Neural progenitor cell (in vitro differentiated cells): ENCODE measurements around the gene RWDD3. TPM values are rescaled to one million over a fixed set of nuclear protein-coding genes. Genes with fewer than 3 reads are reported as not detected.

Experiments
- DNase-seq: peaks from one replicate; pipeline ENCODE4 v3.0.0-alpha.2; 2016; ENCODE audit warnings: low spot score
- H2AFZ ChIP-seq: fragments of 200-600 bp; sonication (generic); replicated peaks from 2 replicates; pipeline ENCODE4 v1.6.1; 2016; ENCODE audit warnings: antibody characterized with exemption
- H3F3A ChIP-seq: fragments of 200-600 bp; sonication (generic); 2 replicates; pipeline ENCODE4 v1.6.1; 2016; ENCODE audit warnings: antibody characterized with exemption, low read depth
- H3K27ac ChIP-seq: fragments of 200-600 bp; sonication (generic); 2 replicates; pipeline ENCODE4 v1.5.1; 2016; ENCODE audit warnings: mild to moderate bottlenecking
- H3K27me3 ChIP-seq: fragments of 200-600 bp; sonication (generic); 2 replicates; pipeline ENCODE4 v1.6.1; 2016; ENCODE audit warnings: mild to moderate bottlenecking, moderate library complexity
- H3K36me3 ChIP-seq: fragments of 200-600 bp; sonication (generic); 2 replicates; pipeline ENCODE4 v1.5.1; 2016
- H3K4me1 ChIP-seq: fragments of 200-600 bp; sonication (generic); 2 replicates; pipeline ENCODE4 v1.6.1; 2016; ENCODE audit warnings: mixed run types
- H3K4me2 ChIP-seq: fragments of 200-600 bp; sonication (generic); 2 replicates; pipeline ENCODE4 v1.6.1; 2016
- H3K4me3 ChIP-seq: fragments of 200-600 bp; sonication (generic); 2 replicates; pipeline ENCODE4 v1.5.1; 2016
- H3K79me2 ChIP-seq: fragments of 200-600 bp; sonication (generic); 2 replicates; pipeline ENCODE4 v1.6.1; 2016; ENCODE audit warnings: low read depth
- H3K9ac ChIP-seq: fragments of 200-600 bp; sonication (generic); 2 replicates; pipeline ENCODE4 v1.6.1; 2016
- H3K9me3 ChIP-seq: fragments of 200-600 bp; sonication (generic); 2 replicates; pipeline ENCODE4 v1.5.1; 2016; ENCODE audit warnings: low read depth
- H4K20me1 ChIP-seq: fragments of 200-600 bp; sonication (generic); 2 replicates; pipeline ENCODE4 v1.6.1; 2016; ENCODE audit warnings: low read depth
- H3K27ac Mint-ChIP-seq: 3 replicates; pipeline ENCODE4 v1.8.0; 2021; ENCODE audit warnings: mixed read lengths
- H3K27me3 Mint-ChIP-seq: 2 replicates; pipeline ENCODE4 v1.8.0; 2022; ENCODE audit warnings: low read depth, mild to moderate bottlenecking, inconsistent platforms, moderate library complexity, mixed read lengths; ENCODE audit not compliant: insufficient read depth
- H3K36me3 Mint-ChIP-seq: 3 replicates; pipeline ENCODE4 v1.8.0; 2021; ENCODE audit warnings: mixed read lengths
- H3K4me1 Mint-ChIP-seq: 3 replicates; pipeline ENCODE4 v1.8.0; 2021; ENCODE audit warnings: mixed read lengths
- H3K4me3 Mint-ChIP-seq: 3 replicates; pipeline ENCODE4 v1.8.0; 2021; ENCODE audit warnings: mild to moderate bottlenecking, moderate library complexity, mixed read lengths
- H3K9me3 Mint-ChIP-seq: 3 replicates; pipeline ENCODE4 v1.8.0; 2020; ENCODE audit warnings: mixed read lengths
- EZH2 ChIP-seq: fragments of 200-600 bp; sonication (generic); IDR thresholded peaks from 2 replicates; pipeline ENCODE4 v1.6.1; 2017; ENCODE audit warnings: antibody characterized with exemption, mild to moderate bottlenecking, moderate library complexity
- EZH2phosphoT487 ChIP-seq: fragments of 200-600 bp; sonication (generic); IDR thresholded peaks from 2 replicates; pipeline ENCODE4 v1.6.1; 2017; ENCODE audit warnings: antibody characterized with exemption
- total RNA-seq: library from RNA; depleted of rRNA; stranded (reverse); fragments of >200 nt; gene quantifications from 2 replicates; pipeline ENCODE4 v1.2.3, GENCODE V29; 2015; ENCODE audit warnings: low replicate concordance
- TF ChIP-seq, protein P1 (sequence below): fragments of 200-600 bp; sonication (generic); IDR thresholded peaks from 2 replicates; pipeline ENCODE4 v1.5.1; 2017; ENCODE audit warnings: antibody characterized with exemption, mild to moderate bottlenecking

Gene RWDD3
- total RNA-seq, 1 donor from 2014 or later, result 32.2 TPM

DNA sequence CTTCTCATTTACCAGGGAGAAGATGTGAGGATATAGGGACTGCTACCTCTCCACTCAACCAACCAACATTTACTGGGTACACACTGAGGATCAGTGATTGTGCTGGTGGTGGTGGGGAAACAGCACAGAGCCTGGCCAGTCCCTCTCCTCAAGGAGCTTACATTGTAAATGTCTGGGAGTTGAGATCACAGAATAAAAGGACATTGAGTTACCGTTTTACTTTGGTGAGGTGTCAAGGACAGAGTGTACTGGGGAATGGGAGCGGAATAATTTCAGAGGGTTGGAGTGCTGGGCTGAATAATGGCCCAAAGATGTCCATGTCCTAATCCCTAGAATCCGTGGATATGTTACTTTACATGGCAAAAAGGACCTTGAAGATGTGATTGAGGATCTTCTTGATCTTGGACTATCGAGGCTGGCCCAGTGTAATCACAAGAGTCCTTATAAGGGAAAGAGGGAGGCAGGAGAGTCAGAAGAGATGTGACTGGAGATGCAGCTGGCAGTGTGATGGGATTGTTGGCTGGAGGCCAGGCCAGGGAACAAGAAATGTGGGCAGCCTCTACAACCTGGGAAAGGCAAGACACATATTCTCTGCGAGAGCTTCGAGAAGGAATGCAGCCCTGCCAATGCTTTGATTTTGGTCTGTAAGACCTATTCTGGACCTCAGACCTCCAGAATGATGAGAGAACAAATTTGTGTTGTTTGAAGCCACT lies 26.6 kb upstream of the RWDD3 start:
- Mint-ChIP-seq H3K27ac (no peak overlapping the region), H3K4me1 (no peaks in the 10 kb centered on the region), H3K27me3 (no peaks in the 10 kb centered on the region), H3K4me3 (no peak overlapping the region), H3K9me3 (peaks cover 2% of the 10 kb centered on the region), H3K36me3 (no peaks in the 10 kb centered on the region)
- Histone ChIP-seq H3K4me3 (no peak overlapping the region), H3F3A (no peaks in the 10 kb centered on the region), H2AFZ (no peak overlapping the region), H4K20me1 (no peaks in the 10 kb centered on the region), H3K4me2 (no peak overlapping the region), H3K36me3 (no peaks in the 10 kb centered on the region), H3K27ac (no peak overlapping the region), H3K79me2 (no peaks in the 10 kb centered on the region), H3K27me3 (no peaks in the 10 kb centered on the region), H3K4me1 (no peaks in the 10 kb centered on the region), H3K9me3 (no peaks in the 10 kb centered on the region), H3K9ac (no peak overlapping the region)
- no peak for DNase-seq
- no peak for TF ChIP-seq EZH2
- no peak for TF ChIP-seq EZH2phosphoT487
- TF ChIP-seq, protein P1, sequence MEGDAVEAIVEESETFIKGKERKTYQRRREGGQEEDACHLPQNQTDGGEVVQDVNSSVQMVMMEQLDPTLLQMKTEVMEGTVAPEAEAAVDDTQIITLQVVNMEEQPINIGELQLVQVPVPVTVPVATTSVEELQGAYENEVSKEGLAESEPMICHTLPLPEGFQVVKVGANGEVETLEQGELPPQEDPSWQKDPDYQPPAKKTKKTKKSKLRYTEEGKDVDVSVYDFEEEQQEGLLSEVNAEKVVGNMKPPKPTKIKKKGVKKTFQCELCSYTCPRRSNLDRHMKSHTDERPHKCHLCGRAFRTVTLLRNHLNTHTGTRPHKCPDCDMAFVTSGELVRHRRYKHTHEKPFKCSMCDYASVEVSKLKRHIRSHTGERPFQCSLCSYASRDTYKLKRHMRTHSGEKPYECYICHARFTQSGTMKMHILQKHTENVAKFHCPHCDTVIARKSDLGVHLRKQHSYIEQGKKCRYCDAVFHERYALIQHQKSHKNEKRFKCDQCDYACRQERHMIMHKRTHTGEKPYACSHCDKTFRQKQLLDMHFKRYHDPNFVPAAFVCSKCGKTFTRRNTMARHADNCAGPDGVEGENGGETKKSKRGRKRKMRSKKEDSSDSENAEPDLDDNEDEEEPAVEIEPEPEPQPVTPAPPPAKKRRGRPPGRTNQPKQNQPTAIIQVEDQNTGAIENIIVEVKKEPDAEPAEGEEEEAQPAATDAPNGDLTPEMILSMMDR, result no peak

GRCh38 chr1:95208876-95209275 lies 25.1 kb upstream of the RWDD3 start:
- H3K9me3 ChIP-seq, result no peaks in the 10 kb centered on the region
- no peak overlapping the region for H2AFZ ChIP-seq
- H4K20me1 ChIP-seq, result no peaks in the 10 kb centered on the region
- Mint-ChIP-seq H3K27ac (no peak overlapping the region), H3K4me1 (no peaks in the 10 kb centered on the region), H3K36me3 (no peaks in the 10 kb centered on the region), H3K4me3 (no peak overlapping the region), H3K9me3 (peaks cover 6% of the 10 kb centered on the region), H3K27me3 (no peaks in the 10 kb centered on the region)
- H3K4me1 ChIP-seq, result no peaks in the 10 kb centered on the region
- no peak overlapping the region for H3K27ac ChIP-seq
- no peak overlapping the region for H3K4me3 ChIP-seq
- H3K27me3 ChIP-seq, result no peaks in the 10 kb centered on the region
- no peak overlapping the region for H3K4me2 ChIP-seq
- H3K36me3 ChIP-seq, result no peaks in the 10 kb centered on the region
- no peaks in the 10 kb centered on the region for H3F3A ChIP-seq
- H3K79me2 ChIP-seq, result no peaks in the 10 kb centered on the region
- no peak for DNase-seq
- TF ChIP-seq, protein P1, result no peak
- TF ChIP-seq EZH2phosphoT487 (no peak), EZH2 (no peak)
- no peak overlapping the region for H3K9ac ChIP-seq

DNA sequence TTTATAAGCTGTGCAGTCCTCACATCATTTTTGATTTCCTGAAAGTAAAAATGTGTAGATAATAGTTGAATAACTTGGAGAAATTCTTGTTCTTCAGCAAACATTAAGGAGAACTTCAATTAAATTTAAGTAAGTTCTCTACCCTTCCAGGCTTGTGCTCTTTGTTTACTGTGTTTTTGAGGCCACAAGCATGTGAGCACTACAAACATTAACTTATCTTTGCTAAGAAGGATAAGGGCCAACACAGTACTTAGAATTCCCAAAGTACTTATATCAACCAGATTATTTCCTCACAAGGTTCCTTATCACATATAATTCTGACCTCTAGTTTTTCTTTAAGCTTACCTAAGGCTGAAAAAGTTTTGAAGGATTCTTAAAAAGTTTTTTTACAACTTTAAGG lies 24.7 kb upstream of the RWDD3 start:
- Mint-ChIP-seq H3K4me1 (no peaks in the 10 kb centered on the region), H3K27ac (no peak overlapping the region)

DNA sequence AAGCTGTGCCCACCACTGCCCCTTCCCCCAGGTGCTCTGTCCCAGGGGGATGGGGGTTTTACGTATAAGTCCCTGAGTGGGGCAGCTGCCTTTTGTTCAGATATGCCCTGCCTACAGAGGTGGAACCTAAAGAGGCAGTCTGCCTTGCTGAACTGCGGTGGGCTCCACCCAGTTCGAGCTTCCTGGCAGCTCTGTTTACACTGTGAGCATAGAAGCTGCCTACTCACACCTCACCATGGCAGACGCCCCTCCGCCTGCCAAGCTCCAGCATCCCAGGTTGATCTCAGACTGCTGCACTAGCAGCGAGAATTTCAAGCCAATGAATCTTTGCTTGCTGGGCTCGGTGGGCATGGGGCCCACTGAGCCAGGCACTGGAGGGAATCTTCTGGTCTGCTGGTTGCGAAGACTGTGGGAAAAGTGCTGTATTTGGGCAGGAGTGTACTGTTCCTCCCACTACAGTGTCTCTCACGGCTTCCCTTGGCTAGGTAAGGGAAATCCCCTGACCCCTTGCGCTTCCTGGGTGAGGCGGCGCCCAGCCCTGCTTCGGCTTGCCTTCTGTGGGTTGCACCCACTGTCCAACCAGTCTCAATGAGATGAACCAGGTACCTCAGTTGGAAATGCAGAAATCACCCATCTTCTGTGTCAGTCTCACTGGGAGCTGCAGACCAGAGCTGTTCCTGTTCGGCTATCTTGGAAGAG lies 17.6 kb upstream of the RWDD3 start:
- DNase-seq, result no peak
- Histone ChIP-seq H3K27ac (no peak overlapping the region), H3F3A (no peaks in the 10 kb centered on the region), H3K79me2 (no peaks in the 10 kb centered on the region), H3K36me3 (no peaks in the 10 kb centered on the region), H3K9ac (no peak overlapping the region), H4K20me1 (no peaks in the 10 kb centered on the region), H3K4me1 (no peaks in the 10 kb centered on the region), H3K4me3 (no peak overlapping the region), H3K4me2 (no peak overlapping the region), H2AFZ (no peak overlapping the region), H3K9me3 (no peaks in the 10 kb centered on the region), H3K27me3 (no peaks in the 10 kb centered on the region)
- Mint-ChIP-seq H3K36me3 (no peaks in the 10 kb centered on the region), H3K27me3 (no peaks in the 10 kb centered on the region), H3K27ac (no peak overlapping the region), H3K9me3 (peaks cover 4% of the 10 kb centered on the region), H3K4me1 (no peaks in the 10 kb centered on the region), H3K4me3 (no peak overlapping the region)
- TF ChIP-seq EZH2phosphoT487 (no peak), EZH2 (no peak)
- TF ChIP-seq, protein P1, result no peak

More for the DNA sequence above, 24.7 kb upstream of the RWDD3 start:
- no peak overlapping the region for H3K4me3 ChIP-seq
- no peaks in the 10 kb centered on the region for H3K4me1 ChIP-seq
- no peaks in the 10 kb centered on the region for H3K36me3 ChIP-seq
- DNase-seq, result no peak
- no peaks in the 10 kb centered on the region for H3K79me2 ChIP-seq
- no peak overlapping the region for H3K4me3 Mint-ChIP-seq
- H3K9me3 Mint-ChIP-seq, result peaks cover 6% of the 10 kb centered on the region
- H3K9ac ChIP-seq, result no peak overlapping the region
- H2AFZ ChIP-seq, result no peak overlapping the region
- no peak for TF ChIP-seq EZH2
- no peaks in the 10 kb centered on the region for H3K9me3 ChIP-seq
- H3F3A ChIP-seq, result no peaks in the 10 kb centered on the region
- H3K4me2 ChIP-seq, result no peak overlapping the region
- H4K20me1 ChIP-seq, result no peaks in the 10 kb centered on the region
- H3K27me3 ChIP-seq, result no peaks in the 10 kb centered on the region
- no peak overlapping the region for H3K27ac ChIP-seq
- no peaks in the 10 kb centered on the region for H3K36me3 Mint-ChIP-seq
- H3K27me3 Mint-ChIP-seq, result no peaks in the 10 kb centered on the region
